Mammary epithelial cell (primary cell): ENCODE measurements around the gene NXN.

Experiments used
- EZH2 ChIP-seq: IDR thresholded peaks from 2 replicates; pipeline ENCODE4 v1.6.1; 2012; ENCODE audit warnings: low read length, inconsistent platforms, borderline replicate concordance
- TF ChIP-seq, protein P1 (sequence below), 2 donors: IDR thresholded peaks in 1 of 2; conservative IDR thresholded peaks in 1 of 2; 2 replicates each; pipeline ENCODE4 v1.5.1; 2011 to 2012; ENCODE audit warnings: inconsistent platforms in 2 of 2, low read length in 2 of 2, mild to moderate bottlenecking in 2 of 2, control low read depth in 1 of 2, low read depth in 1 of 2; ENCODE audit not compliant: insufficient read depth in 1 of 2; ENCODE audit errors: extremely low read depth in 1 of 2

DNA sequence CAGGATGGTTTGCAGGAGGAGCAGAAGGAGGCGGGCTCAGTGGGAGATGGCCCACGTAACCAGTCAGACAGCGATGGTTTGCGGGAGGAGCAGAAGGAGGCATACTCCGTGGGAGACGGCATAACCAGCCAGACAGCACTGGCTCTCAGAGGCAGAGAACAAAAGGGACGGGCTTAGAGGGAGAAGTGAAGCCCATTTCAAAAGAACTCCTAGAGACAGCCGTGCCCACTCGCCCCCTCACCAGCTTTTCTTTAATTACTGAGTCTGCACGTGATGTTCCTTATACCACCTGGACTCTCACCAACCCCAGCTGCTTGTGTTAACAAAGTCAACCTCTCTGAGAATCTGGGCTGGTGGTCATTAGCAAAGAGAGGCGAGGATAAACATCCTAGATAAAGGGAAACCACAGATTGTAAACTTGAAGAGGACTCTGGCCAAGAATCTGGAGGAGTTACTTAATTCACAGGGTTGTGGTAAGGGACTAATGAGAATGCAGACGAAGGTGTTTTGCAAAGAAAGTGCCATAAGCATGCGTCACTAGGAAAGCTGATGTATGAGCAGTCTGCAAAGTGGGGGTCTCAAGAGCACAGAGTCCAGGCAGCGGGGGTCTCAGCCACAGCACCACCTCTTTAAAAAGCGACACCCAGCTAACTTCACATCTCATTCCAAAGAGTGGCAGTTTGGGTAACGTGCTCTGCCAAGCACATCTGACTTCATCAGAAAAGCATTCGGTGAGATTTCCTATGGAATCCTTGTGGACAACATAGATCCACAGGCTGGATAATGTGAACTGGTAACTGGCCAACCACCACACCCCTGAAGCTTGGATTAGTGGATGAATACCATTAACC is 51.7 kb downstream of the NXN start:
- TF ChIP-seq, protein P1, sequence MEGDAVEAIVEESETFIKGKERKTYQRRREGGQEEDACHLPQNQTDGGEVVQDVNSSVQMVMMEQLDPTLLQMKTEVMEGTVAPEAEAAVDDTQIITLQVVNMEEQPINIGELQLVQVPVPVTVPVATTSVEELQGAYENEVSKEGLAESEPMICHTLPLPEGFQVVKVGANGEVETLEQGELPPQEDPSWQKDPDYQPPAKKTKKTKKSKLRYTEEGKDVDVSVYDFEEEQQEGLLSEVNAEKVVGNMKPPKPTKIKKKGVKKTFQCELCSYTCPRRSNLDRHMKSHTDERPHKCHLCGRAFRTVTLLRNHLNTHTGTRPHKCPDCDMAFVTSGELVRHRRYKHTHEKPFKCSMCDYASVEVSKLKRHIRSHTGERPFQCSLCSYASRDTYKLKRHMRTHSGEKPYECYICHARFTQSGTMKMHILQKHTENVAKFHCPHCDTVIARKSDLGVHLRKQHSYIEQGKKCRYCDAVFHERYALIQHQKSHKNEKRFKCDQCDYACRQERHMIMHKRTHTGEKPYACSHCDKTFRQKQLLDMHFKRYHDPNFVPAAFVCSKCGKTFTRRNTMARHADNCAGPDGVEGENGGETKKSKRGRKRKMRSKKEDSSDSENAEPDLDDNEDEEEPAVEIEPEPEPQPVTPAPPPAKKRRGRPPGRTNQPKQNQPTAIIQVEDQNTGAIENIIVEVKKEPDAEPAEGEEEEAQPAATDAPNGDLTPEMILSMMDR (conservative IDR thresholded peaks at IDR 0.05 in 1 of 2, IDR thresholded peaks at IDR 0.05 in 1 of 2; ENCODE audit: extremely low read depth in 1 of 2, insufficient read depth in 1 of 2, low read depth in 1 of 2, low read length in 2 of 2) = no peak
- TF ChIP-seq EZH2 = no peak
